PFSK-1 (cell line): ENCODE measurements around the gene NPSR1.

Experiments used
- FOXP2 ChIP-seq: optimal IDR thresholded peaks from 2 replicates; pipeline ENCODE3; 2011; ENCODE audit warnings: borderline replicate concordance, control low read depth, inconsistent platforms; ENCODE audit not compliant: insufficient read depth; ENCODE audit errors: extremely low read length, extremely low read depth
- POLR2AphosphoS5 ChIP-seq: IDR thresholded peaks from 2 replicates; pipeline ENCODE4 v1.6.1; 2012; ENCODE audit warnings: low read depth, mild to moderate bottlenecking, control low read depth, low read length, moderate library complexity
- SIN3A ChIP-seq: IDR thresholded peaks from 2 replicates; pipeline ENCODE4 v1.6.1; 2012; ENCODE audit warnings: mild to moderate bottlenecking, low read length, moderate library complexity, borderline replicate concordance; ENCODE audit not compliant: insufficient read depth
- TAF1 ChIP-seq: IDR thresholded peaks from 2 replicates; pipeline ENCODE4 v1.6.1; 2012; ENCODE audit warnings: low read length, control low read depth, borderline replicate concordance; ENCODE audit not compliant: insufficient read depth
- TF ChIP-seq, protein P1 (sequence below), 2 experiments: IDR thresholded peaks; 2 replicates each; pipeline versions ENCODE4 v1.6.1 to v1.8.0; 2011 to 2012; ENCODE audit warnings: low read depth in 2 of 2, low read length in 2 of 2, control low read depth in 1 of 2, inconsistent platforms in 1 of 2, mild to moderate bottlenecking in 1 of 2, moderate library complexity in 1 of 2; ENCODE audit not compliant: insufficient read depth in 1 of 2

The NPSR1 gene

DNA sequence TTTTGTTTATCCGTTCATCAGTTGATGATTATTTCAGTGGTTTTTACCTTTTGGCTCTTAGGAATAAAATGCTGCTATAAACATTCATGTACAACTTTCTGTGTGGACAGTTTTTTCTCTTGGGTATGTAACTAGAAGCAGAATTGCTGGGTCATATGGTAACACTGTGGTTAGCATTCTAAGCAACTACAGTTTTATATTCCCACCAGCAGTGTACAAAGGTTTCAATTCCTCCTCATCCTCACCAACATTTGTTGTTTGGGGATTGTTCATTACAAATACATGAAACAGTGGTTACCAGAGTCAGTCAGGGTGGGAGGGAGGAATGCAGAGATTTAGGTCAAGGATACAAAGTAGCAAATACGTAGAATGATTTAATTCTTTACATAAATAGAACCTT is 97.0 kb downstream of the NPSR1 start:
- TF ChIP-seq SIN3A (no peak), FOXP2 (no peak)
- TF ChIP-seq, protein P1, sequence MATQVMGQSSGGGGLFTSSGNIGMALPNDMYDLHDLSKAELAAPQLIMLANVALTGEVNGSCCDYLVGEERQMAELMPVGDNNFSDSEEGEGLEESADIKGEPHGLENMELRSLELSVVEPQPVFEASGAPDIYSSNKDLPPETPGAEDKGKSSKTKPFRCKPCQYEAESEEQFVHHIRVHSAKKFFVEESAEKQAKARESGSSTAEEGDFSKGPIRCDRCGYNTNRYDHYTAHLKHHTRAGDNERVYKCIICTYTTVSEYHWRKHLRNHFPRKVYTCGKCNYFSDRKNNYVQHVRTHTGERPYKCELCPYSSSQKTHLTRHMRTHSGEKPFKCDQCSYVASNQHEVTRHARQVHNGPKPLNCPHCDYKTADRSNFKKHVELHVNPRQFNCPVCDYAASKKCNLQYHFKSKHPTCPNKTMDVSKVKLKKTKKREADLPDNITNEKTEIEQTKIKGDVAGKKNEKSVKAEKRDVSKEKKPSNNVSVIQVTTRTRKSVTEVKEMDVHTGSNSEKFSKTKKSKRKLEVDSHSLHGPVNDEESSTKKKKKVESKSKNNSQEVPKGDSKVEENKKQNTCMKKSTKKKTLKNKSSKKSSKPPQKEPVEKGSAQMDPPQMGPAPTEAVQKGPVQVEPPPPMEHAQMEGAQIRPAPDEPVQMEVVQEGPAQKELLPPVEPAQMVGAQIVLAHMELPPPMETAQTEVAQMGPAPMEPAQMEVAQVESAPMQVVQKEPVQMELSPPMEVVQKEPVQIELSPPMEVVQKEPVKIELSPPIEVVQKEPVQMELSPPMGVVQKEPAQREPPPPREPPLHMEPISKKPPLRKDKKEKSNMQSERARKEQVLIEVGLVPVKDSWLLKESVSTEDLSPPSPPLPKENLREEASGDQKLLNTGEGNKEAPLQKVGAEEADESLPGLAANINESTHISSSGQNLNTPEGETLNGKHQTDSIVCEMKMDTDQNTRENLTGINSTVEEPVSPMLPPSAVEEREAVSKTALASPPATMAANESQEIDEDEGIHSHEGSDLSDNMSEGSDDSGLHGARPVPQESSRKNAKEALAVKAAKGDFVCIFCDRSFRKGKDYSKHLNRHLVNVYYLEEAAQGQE (IDR thresholded peaks at IDR 0.05; ENCODE audit: insufficient read depth in 1 of 2, low read depth in 2 of 2, low read length in 2 of 2) = no peak

DNA sequence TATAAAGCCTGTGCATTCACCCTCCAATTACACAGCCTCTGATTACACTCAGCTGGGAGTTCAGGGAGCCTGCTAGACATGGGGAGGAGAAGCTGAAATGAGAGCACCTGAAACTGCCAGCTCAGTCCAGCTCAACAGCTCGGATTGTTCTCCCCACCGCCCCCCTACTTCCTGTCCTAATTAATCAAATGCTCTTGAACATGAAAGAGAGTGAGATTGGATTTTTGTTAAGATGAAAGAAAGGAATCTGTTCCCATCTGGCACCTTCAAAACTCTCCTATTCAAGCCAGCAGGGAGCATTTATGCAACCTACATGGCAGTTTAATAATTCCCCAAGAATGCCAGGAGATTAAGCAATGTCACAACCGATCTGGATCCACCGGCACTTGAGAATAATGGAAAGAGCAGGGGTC is 98.0 kb downstream of the NPSR1 start:
- no peak for TF ChIP-seq TAF1
- no peak for TF ChIP-seq FOXP2
- TF ChIP-seq POLR2AphosphoS5 = no peak
- TF ChIP-seq, protein P1 (IDR thresholded peaks at IDR 0.05; ENCODE audit: insufficient read depth in 1 of 2, low read depth in 2 of 2, low read length in 2 of 2) = no peak
- TF ChIP-seq SIN3A = no peak

DNA sequence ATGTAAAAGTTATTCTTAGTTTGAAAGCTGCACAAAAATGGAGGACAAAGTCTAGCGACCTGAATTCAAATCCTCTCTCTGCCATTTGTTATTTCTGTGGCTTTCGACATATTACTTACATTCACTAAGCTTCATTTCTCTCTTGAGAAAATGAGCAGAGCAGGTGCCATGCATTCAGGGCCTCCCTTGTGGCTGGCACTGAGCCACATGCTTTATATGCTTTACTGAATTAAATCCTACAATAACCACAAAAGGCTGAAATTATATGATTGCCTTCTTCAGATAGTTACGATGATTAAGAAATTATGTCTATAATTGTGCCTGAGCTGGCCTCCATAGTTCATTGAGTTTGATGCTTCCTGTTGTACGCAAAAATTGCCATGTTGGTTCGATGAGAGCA is 98.7 kb downstream of the NPSR1 start:
- no peak for TF ChIP-seq FOXP2
- TF ChIP-seq, protein P1 (IDR thresholded peaks at IDR 0.05; ENCODE audit: insufficient read depth in 1 of 2, low read depth in 2 of 2, low read length in 2 of 2) = no peak
- no peak for TF ChIP-seq SIN3A

DNA sequence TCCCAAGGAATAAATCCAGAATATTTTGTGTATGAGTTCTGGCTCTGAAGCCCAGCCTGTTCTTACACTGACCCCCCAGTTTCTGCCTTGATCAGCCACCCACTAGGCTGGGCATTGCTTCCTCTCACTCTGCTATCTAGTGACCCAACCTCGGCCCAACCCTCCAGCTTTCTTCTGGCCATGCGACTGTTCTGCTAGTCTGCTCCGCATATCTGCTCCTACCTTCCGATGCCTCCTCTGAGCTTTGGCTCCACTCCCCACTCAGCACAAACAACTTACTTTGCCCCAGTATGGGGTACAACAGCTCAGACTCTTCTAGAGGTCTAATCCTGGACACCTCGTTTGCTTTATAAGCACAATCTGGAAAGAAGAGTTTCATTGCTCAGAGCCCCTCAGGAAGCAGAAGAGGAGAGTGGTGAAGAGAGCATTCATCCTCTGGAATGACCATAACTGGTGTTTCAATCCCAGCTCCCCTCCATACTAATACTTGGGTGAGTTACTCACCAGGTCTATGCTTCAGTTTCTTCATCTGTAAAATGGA is 99.6 kb downstream of the NPSR1 start:
- TF ChIP-seq TAF1 (no peak), SIN3A (no peak), POLR2AphosphoS5 (no peak), FOXP2 (no peak)
- TF ChIP-seq, protein P1 (IDR thresholded peaks at IDR 0.05; ENCODE audit: insufficient read depth in 1 of 2, low read depth in 2 of 2, low read length in 2 of 2) = no peak

DNA sequence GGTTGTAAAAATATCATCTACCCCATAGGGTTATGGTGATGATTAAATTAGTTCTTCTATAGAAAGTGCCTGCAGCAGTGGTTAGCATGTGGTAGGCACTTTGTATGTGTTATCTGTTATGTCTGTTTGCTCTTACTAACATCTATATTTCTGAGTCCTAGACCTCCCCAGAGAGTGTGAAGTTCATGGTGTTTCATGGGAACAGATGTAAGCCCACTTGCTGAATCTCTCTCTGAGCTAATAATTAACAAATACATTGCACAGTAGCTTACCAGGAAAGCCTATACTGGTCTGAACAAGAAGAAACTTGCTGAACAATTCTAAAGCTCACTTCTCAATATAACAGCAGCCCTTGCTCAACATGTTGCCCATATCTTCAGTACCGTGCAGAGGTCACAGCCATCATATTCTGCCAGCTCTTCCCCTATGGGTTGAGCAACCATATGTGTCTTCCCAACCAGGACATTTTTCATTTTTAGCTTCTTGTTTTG is 100.1 kb downstream of the NPSR1 start:
- TF ChIP-seq POLR2AphosphoS5 = no peak
- TF ChIP-seq, protein P1 (IDR thresholded peaks at IDR 0.05; ENCODE audit: insufficient read depth in 1 of 2, low read depth in 2 of 2, low read length in 2 of 2) = no peak
- no peak for TF ChIP-seq FOXP2
- no peak for TF ChIP-seq SIN3A
- no peak for TF ChIP-seq TAF1
